HG03045 (cell line): ENCODE measurements around the gene KIR3DL3.
"Not testable (repeated sequence)": the region's sequence is repeated elsewhere in the genome, so short reads cannot be mapped to it uniquely, and the experiment has no call there.

Experiments
- ATAC-seq: cut with Tn5 transposase; IDR thresholded peaks from one replicate; pipeline ENCODE4 v1.9.1; 2021; ENCODE audit warnings: mild to moderate bottlenecking, moderate library complexity; ENCODE audit not compliant: unreplicated experiment

Gene KIR3DL3

GRCh38 chr19:54724142-54724541 lies at the start of gene KIR3DL3:
Gene KIR3DL3, plus strand, starts transcription at chr19:54724442. Its CDS starts 55 bp downstream, at chr19:54724497.
- ATAC-seq: no peak

DNA sequence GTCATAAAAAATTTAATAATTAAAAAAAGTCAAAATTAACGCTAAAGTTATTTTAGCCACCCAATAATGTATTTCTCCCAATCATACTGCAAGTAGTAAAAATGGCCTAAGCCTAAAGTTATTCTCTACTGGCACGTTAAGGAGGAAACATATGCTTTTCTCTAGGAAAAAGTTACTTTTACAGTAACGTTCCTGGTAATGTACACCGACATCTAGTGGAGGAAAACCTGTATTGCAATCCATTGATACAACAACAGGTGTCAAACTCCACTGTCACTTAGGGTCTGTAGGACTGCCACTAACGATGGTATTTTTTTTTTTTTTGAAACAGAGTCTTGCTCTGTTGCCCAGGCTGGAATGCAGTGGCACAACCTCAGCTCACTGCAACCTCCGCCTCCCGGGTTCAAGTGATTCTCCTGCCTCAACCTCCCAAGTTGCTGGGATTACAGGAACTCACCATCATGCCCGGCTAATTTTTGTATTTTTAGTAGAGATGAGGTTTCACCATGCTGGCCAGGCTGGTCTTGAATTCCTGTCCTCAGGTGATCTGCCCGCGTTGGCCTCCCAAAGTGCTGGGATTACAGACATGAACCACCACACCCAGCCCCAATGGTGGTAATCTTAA lies 47.9 kb upstream of the KIR3DL3 start:
- ATAC-seq: not testable (repeated sequence)

GRCh38 chr19:54677217-54677616 lies 47.0 kb upstream of the KIR3DL3 start:
- ATAC-seq: no peak

DNA sequence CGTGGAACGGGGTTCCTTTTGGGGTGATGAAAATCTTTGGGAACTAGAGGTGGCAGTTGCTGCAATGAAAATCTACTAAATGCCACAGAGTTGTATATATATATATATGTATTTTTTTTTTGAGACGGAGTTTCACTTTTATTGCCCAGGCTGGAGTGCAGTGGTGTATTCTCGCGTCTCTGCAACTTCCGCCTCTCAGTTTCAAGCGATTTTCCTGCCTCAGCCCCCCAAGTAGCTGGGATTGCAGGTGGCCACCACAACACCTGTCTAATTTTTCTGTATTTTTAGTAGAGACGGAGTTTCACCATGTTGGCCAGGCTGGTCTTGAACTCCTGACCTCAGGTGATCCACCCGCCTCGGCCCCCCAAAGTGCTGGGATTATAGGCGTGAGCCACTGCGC lies 42.6 kb upstream of the KIR3DL3 start:
- ATAC-seq: not testable (repeated sequence)

GRCh38 chr19:54682306-54682856 lies 41.9 kb upstream of the KIR3DL3 start:
- ATAC-seq: no peak

DNA sequence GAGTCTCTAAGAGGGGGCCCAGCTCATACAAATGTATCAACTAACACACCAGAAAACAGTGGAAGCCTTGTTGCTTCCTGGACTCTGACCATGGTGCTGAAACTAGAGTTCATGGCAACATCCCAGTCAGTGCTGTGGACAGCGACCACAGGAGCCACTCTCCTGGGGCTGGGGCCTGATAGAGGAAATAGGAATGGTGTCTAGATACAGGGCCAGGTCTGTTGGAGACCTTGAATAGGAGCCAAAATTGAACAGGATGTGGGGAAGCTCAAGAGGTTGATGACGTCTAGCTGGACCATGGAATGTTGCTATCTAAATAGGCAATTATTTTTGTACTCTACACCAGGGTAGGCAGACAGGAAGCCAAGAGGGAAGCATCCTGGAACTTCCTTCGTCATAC lies 39.7 kb upstream of the KIR3DL3 start:
- ATAC-seq: no peak

DNA sequence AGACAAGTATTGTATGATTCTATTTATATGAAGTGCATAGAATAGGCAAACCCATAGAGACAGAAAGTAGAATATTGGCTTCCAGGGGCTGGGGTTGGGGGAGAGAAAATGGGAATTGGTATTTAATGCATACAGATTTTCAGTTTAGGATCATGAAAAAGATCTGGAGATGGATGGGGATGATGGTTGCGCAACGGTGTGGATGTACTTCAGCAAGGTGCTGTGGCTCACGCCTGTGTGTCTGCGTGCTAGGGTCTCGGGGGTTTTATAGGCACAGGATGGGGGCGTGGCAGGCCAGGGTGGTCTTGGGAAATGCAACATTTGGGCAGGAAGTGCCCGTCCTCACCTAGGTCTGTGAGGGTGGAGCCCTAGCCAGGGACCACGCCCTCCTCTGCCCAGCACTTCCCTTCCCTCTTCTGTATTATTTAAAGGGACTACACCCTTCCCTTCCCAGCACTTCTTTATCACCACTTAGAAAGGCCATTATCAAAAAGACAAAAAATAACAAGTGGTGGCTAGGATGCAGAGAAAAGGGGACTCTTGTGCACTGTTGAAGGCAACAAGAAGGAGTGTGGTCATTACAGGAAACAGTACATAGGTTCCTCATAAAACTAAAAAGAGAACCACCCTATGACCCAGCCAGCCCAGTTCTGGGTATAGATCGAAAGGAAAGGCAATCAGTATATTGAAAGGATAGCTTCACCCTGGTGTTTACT lies 32.5 kb upstream of the KIR3DL3 start:
- no peak for ATAC-seq

GRCh38 chr19:54692298-54692615 lies 32.0 kb upstream of the KIR3DL3 start:
- no peak for ATAC-seq

DNA sequence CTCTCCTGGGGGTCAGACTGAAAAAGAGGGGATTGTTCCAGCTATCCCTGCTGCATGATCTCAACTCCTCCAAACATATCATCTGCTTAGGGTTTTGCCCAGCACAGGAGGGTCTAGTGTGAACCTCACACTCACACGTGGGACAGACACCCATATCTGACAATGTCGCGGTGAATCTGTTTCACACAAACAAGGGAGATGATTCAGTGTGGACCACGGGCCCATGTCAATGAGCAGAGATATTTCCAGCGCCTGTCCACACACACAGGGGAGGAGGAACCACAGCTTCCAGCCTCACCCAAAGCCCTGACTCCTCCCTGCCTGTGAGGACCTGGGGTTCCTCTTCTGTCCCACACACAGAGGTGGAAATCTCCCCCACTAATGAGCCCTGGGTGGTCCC lies 29.6 kb upstream of the KIR3DL3 start:
- ATAC-seq: no peak

- no peak for ATAC-seq
Observed at GRCh38 chr19:54696117-54696548, 28.1 kb upstream of the KIR3DL3 start.

DNA sequence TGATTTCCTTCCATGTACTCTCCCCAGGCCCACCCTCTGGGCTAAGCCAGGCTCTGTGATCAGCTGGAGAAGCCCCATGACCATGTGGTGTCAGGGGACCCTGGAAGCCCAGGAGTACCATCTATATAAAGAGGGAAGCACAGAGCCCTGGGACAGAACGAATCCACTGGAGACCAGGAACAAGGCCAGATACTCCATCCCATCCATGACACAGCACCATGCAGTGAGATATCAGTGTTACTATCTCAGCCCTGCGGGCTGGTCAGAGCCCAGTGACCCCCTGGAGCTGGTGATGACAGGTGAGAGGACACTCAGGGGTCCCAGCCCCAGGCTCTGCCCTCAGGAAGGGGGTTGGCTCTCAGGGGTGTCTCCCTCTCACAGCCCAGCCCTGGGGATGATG lies 27.5 kb upstream of the KIR3DL3 start:
- ATAC-seq: no peak

DNA sequence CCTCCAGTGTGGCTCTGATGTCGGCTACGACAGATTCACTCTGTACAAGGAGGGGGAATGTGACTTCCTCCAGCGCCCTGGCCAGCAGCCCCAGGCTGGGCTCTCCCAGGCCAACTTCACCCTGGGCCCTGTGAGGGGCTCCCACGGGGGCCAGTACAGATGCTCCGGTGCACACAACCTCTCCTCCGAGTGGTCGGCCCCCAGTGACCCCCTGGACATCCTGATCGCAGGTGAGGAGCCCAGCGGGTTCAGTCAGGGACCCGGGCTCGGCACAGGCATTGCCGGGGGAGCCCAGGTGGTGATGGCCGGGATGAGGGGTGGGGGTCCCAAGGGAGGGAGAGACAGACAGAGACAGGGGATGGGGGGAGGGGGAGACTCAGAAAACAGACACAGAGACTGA lies 26.5 kb upstream of the KIR3DL3 start:
- not testable (repeated sequence) for ATAC-seq

DNA sequence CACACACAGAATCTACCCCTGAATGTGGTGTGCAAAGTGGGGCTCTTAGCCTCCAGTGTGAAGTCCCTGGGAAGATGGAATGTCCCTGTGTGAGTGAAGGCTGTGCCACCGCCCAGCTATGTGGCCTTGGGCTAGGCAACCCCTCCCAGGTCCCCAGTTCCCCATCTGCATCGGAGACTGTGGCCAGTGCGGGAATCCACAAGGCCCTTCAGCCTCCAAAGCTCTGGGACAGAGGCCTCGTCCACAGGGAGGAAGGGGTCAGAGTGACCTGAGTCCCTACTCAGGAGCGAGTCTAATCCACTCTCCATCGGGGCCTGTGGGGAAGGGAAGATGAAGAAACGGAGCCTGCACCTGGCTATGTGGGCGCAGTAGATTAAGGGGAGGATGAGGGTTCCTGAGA lies 19.3 kb upstream of the KIR3DL3 start:
- ATAC-seq: no peak

- ATAC-seq: no peak
Observed at GRCh38 chr19:54707962-54708361, 16.3 kb upstream of the KIR3DL3 start.

DNA sequence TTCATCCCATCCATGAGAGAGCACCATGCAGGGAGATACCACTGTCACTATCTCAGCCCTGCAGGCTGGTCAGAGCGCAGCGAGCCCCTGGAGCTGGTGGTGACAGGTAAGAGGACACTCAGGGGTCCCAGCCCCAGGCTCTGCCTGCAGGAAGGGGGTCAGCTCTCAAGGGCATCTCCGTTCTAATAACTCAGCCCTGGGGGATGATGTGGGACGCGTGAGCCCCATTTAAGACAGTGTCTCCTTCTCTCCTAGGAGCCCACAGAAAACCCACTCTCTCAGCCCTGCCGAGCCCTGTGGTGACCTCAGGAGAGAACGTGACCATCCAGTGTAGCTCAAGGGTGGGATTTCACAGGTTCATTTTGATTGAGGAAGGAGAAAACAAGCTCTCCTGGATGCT lies 15.5 kb upstream of the KIR3DL3 start:
- no peak for ATAC-seq

DNA sequence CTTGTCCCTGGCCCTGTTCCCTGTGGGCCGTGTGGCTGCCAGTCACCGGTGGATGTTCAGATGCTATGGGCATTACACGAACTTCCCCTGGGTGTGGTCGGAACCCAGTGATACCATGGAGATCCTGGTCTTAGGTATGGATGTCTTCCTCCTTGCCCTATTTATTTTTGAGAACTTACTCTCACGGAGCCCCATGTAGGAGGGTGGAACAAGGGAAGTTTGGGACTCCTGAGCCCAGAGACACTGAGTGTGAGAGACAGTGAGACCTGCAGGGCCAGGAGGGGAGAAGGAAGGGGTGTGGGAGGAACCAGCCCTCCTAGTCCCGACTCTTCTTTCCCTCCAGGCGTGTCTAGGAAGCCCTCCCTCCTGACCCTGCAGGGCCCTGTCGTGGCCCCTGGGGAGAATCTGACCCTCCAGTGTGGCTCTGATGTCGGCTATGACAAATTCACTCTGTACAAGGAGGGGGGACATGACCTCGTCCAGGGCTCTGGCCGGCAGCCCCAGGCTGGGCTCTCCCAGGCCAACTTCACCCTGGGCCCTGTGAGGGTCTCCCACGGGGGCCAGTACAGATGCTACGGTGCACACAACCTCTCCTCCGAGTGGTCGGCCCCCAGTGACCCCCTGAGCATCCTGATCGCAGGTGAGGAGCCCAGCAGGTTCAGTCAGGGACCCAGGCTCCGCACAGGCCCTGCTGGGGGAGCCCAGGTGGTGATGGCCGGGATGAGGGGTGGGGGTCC lies 14.9 kb upstream of the KIR3DL3 start:
- no peak for ATAC-seq

DNA sequence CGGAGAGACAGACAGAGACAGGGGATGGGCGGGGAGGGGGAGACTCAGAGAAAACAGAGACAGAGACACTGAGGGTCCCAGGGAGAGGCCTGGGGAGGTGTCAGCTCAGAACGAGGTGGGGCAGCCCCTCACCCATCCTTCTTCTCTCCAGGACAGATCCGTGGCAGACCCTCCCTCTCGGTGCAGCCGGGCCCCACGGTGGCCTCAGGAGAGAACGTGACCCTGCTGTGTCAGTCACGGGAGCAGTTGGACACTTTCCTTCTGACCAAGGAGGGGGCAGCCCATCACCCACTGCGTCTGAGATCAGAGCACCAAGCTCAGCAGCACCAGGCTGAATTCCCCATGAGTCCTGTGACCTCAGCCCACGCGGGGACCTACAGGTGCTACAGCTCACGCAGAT lies 14.3 kb upstream of the KIR3DL3 start:
- not testable (repeated sequence) for ATAC-seq

- no peak for ATAC-seq
Observed at GRCh38 chr19:54724644-54725043, 402 bp downstream of the KIR3DL3 start.

DNA sequence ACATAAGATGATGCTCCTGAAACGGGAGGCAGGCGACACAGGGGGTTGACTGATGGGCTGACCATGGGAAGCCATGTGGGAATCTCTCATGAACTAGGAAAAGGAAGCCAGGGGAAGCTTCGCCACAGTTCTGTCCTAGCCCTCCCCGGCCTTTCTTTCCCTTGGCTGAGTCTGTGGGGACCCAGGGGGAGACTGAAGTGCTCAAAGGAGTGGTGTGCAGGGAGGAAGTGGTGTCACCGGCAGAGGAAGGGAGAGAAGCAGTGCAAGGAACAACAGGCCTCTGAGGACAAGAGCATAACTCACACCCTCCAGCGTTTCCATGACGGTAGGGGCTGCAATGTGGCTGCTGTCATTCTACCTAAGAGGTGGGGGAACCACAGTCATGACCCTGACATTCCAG lies 1.1 kb downstream of the KIR3DL3 start:
- ATAC-seq: no peak

DNA sequence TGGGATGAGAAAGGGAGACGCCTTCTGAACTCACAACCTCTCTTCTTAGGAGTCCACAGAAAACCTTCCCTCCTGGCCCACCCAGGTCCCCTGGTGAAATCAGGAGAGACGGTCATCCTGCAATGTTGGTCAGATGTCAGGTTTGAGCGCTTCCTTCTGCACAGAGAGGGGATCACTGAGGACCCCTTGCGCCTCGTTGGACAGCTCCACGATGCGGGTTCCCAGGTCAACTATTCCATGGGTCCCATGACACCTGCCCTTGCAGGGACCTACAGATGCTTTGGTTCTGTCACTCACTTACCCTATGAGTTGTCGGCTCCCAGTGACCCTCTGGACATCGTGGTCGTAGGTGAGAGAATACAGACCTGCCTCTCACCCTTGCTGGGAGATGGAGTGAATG lies 3.3 kb downstream of the KIR3DL3 start:
- ATAC-seq: no peak

GRCh38 chr19:54728167-54728566 lies 3.9 kb downstream of the KIR3DL3 start:
- no peak for ATAC-seq
